C4-2B (cell line): ENCODE results near the gene MACROD1.

Experiments used
- H3K27ac ChIP-seq: fragments of 450-650 bp; 2 replicates; pipeline ENCODE4 v1.5.1; 2017
- CTCF ChIP-seq: fragments of 450-650 bp; conservative IDR thresholded peaks from 2 replicates; pipeline ENCODE4 v1.5.1; 2017; ENCODE audit warnings: mild to moderate bottlenecking
- ZFX ChIP-seq: fragments of 450-650 bp; IDR thresholded peaks from 2 replicates; pipeline ENCODE4 v1.6.1; 2017

MACROD1 gene

GRCh38 chr11:64059339-64060140 is 106.4 kb downstream of the MACROD1 start:
- no peak for TF ChIP-seq CTCF
- no peak for TF ChIP-seq ZFX

GRCh38 chr11:64058494-64058893 is 107.4 kb downstream of the MACROD1 start:
- no peak overlapping the region for H3K27ac ChIP-seq
- no peak for TF ChIP-seq ZFX
- no peak for TF ChIP-seq CTCF

More at GRCh38 chr11:64059339-64060140, 106.4 kb downstream of the MACROD1 start:
- H3K27ac ChIP-seq = no peak overlapping the region

- no peak for TF ChIP-seq CTCF
- H3K27ac ChIP-seq = no peak overlapping the region
Observed at GRCh38 chr11:64057890-64058289, 108.0 kb downstream of the MACROD1 start.

GRCh38 chr11:64056861-64057260 is 109.1 kb downstream of the MACROD1 start:
- TF ChIP-seq CTCF = no peak
- TF ChIP-seq ZFX = no peak
- no peak overlapping the region for H3K27ac ChIP-seq

- TF ChIP-seq ZFX (no peak), CTCF (no peak)
- no peak overlapping the region for H3K27ac ChIP-seq
Observed at GRCh38 chr11:64056213-64056785, 109.6 kb downstream of the MACROD1 start.

GRCh38 chr11:64055077-64055476 is 110.8 kb downstream of the MACROD1 start:
- TF ChIP-seq CTCF (no peak), ZFX (no peak)
- no peak overlapping the region for H3K27ac ChIP-seq

- no peak overlapping the region for H3K27ac ChIP-seq
- TF ChIP-seq ZFX (no peak), CTCF (no peak)
Observed at GRCh38 chr11:64053699-64054098, 112.2 kb downstream of the MACROD1 start.
